Uterus (tissue), 4 donors: ENCODE data around the gene BAHCC1. TPM values are rescaled to one million over a fixed set of nuclear protein-coding genes. Genes with fewer than 3 reads are reported as not detected.

Experiments
- DNase-seq, 2 donors: peaks; one replicate each; pipeline ENCODE4 v3.0.0-alpha.2; 2019 to 2020
- H3K27ac ChIP-seq, 2 donors: fragments of 200-600 bp; sonication (generic); 1 replicate in 1 of 2; 2 replicates in 1 of 2; pipeline ENCODE4 v1.5.1; 2016 to 2018
- H3K27me3 ChIP-seq, 2 donors: fragments of 200-600 bp; sonication (generic); one replicate each; pipeline ENCODE4 v1.5.1; 2018 to 2019; ENCODE audit warnings: control low read depth in 1 of 2
- H3K36me3 ChIP-seq, 2 donors: fragments of 200-600 bp; sonication (generic); one replicate each; pipeline ENCODE4 v1.5.1; 2019; ENCODE audit warnings: control low read depth in 1 of 2
- H3K4me1 ChIP-seq, 2 donors: fragments of 200-600 bp; sonication (generic); one replicate each; pipeline ENCODE4 v1.5.1; 2018 to 2019; ENCODE audit warnings: control low read depth in 1 of 2
- H3K4me3 ChIP-seq, 2 donors: fragments of 200-600 bp; sonication (generic); 1 replicate in 1 of 2; 2 replicates in 1 of 2; pipeline ENCODE4 v1.5.1; 2018 to 2019; ENCODE audit warnings: mild to moderate bottlenecking in 1 of 2
- H3K9me3 ChIP-seq, 2 donors: fragments of 200-600 bp; sonication (generic); one replicate each; pipeline ENCODE4 v1.5.1; 2019; ENCODE audit warnings: control low read depth in 1 of 2
- POLR2A ChIP-seq, 2 donors: fragments of 450-650 bp; IDR thresholded peaks; one replicate each; pipeline ENCODE4 v1.6.1; 2016; ENCODE audit warnings: antibody characterized with exemption in 2 of 2, mild to moderate bottlenecking in 1 of 2, moderate library complexity in 1 of 2
- intact Hi-C: fragments of 100-400 bp; cut with DNase I; formaldehyde crosslinking; loops from one replicate; pipeline ENCODE4 v1.15.1; 2023; ENCODE audit warnings: low total_unique reads
- total RNA-seq, 4 donors: library from RNA; depleted of rRNA in 3 of 4; stranded (reverse); fragments of >200 nt in 3 of 4; gene quantifications; one replicate each; pipeline versions ENCODE4 v1.1.0 to v1.2.4, GENCODE V29; 2014 to 2023
- TF ChIP-seq, protein P1 (sequence below), 4 experiments: fragments of 200-600 bp in 2 of 4; fragments of 450-650 bp in 2 of 4; sonication (generic) in 2 of 4; IDR thresholded peaks; one replicate each; pipeline ENCODE4 v1.5.1; 2016 to 2019; ENCODE audit warnings: antibody characterized with exemption in 4 of 4, mild to moderate bottlenecking in 2 of 4, moderate library complexity in 1 of 4
- donor health status: DM: yes; HTN: yes; CAD: no.

BAHCC1 gene
- total RNA-seq, 4 donors from 2014 or later: 1.5 to 34.1 (median 8.5) TPM

DNA sequence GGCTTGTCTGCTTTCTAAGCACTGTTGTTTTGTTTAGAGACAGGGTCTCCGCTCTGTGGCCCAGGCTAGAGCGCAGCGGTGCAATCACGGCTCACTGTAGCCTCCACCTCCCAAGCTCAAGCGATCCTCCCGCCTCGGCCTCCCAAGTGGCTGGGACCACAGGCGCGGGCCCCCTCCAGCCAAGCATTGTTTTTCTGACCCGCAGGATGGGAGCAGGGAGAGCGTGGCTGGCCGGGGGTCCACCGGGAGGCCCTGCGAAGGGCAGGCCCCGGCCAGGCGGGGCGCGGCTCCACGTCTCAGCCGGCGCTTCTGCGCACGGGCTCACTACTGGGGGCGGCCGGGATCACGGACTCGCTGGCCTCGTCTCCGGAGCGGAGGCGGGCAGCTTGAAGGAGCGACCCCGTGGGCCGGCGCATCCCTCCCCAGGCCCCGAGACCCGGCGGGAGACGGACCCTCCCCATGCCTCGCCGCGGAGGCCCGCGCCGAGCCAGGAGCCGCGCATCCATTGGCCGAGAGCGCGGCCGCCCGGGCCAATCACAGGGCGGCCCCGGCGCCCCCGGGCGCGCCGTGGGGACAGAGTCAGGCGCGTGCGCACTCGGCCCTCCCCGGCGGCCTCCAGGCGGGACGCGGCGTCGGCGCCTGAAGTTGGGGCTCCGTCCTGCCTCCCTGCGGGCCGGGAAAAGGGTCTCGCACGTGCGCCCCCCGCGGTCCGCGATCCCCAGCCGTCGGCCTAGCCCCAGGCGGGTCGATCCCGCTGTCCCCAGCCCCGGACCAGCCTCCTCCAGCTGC, 92.4 kb downstream of the BAHCC1 start:
- H3K4me3 ChIP-seq: peak overlapping the region; percentile 41 to 54
- DNase-seq: peak; percentile 67 to 82
- TF ChIP-seq, protein P1, sequence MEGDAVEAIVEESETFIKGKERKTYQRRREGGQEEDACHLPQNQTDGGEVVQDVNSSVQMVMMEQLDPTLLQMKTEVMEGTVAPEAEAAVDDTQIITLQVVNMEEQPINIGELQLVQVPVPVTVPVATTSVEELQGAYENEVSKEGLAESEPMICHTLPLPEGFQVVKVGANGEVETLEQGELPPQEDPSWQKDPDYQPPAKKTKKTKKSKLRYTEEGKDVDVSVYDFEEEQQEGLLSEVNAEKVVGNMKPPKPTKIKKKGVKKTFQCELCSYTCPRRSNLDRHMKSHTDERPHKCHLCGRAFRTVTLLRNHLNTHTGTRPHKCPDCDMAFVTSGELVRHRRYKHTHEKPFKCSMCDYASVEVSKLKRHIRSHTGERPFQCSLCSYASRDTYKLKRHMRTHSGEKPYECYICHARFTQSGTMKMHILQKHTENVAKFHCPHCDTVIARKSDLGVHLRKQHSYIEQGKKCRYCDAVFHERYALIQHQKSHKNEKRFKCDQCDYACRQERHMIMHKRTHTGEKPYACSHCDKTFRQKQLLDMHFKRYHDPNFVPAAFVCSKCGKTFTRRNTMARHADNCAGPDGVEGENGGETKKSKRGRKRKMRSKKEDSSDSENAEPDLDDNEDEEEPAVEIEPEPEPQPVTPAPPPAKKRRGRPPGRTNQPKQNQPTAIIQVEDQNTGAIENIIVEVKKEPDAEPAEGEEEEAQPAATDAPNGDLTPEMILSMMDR (IDR thresholded peaks at IDR 0.05): peak in 1 of 4 experiments; percentile 13
- peak; percentile 28 to 79 for TF ChIP-seq POLR2A (IDR thresholded peaks at IDR 0.05)
- intact Hi-C loops: loop anchor here (5.0 kb wide), 1 partner anchor 90 kb away; the partner anchor contains the start of gene BAHCC1
- H3K9me3 ChIP-seq: no peaks in the 10 kb centered on the region
- H3K4me1 ChIP-seq: peaks cover 0 to 20% of the 10 kb centered on the region in 2 donors
- no peaks in the 10 kb centered on the region for H3K27me3 ChIP-seq
- no peaks in the 10 kb centered on the region for H3K36me3 ChIP-seq
- H3K27ac ChIP-seq: peak overlapping the region; percentile 65 to 76

DNA sequence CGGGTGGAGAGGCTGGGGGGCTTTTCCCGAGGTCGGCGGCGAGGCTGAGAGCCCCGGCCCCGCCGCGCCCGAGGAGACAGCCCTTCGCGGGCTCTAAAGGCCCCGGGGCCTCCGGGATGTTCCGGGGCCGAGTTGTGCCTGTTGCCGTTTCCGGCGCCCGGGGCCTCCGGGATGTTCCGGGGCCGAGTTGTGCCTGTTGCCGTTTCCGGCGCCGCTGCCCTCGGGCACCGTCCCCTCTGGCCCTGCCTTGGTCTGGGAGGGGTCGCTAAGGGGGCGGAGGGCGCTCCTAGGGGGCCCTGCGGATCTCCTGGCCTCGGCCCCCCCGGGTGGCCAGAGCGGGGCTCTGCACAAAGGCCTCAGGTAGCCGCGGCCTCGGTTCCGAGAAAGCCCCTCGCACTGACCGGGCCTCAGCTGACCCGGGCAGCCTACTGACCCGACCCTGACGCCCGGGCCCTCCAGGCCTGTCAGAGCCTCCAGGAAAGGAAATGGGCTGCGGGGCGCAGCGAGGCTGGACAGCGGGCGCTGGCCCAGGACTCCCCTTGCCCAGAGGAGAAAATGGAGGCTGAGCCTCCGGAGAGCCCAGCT, 93.1 kb downstream of the BAHCC1 start:
- intact Hi-C loops: loop anchor here (5.0 kb wide), 1 partner anchor 91 kb away; the partner anchor contains the start of gene BAHCC1
- peaks cover 0 to 20% of the 10 kb centered on the region in 2 donors for H3K4me1 ChIP-seq

GRCh38 chr17:81489012-81489997, 94.0 kb downstream of the BAHCC1 start:
- no peak for DNase-seq
- intact Hi-C loops: loop anchor here (5.0 kb wide), 1 partner anchor 92 kb away; the partner anchor contains the start of gene BAHCC1
- peaks cover 0 to 16% of the 10 kb centered on the region in 2 donors for H3K4me1 ChIP-seq

More for the DNA sequence above, 93.1 kb downstream of the BAHCC1 start:
- Histone ChIP-seq H3K9me3 (no peaks in the 10 kb centered on the region), H3K27me3 (no peaks in the 10 kb centered on the region), H3K27ac (peak overlapping the region; percentile 65 to 76), H3K36me3 (no peaks in the 10 kb centered on the region), H3K4me3 (peak overlapping the region; percentile 41 to 54)
- DNase-seq: no peak
- TF ChIP-seq, protein P1 (IDR thresholded peaks at IDR 0.05): no peak
- no peak for TF ChIP-seq POLR2A (IDR thresholded peaks at IDR 0.05)

More at GRCh38 chr17:81489012-81489997, 94.0 kb downstream of the BAHCC1 start:
- Histone ChIP-seq H3K4me3 (no peak overlapping the region), H3K27me3 (no peaks in the 10 kb centered on the region), H3K27ac (no peak overlapping the region), H3K36me3 (no peaks in the 10 kb centered on the region), H3K9me3 (no peaks in the 10 kb centered on the region)
- TF ChIP-seq, protein P1 (IDR thresholded peaks at IDR 0.05): no peak
- no peak for TF ChIP-seq POLR2A (IDR thresholded peaks at IDR 0.05)
